Fibroblast of skin of left quadriceps (primary cell): ENCODE data around the gene PRPF38B.
"Not testable (repeated sequence)": the region's sequence is repeated elsewhere in the genome, so short reads cannot be mapped to it uniquely, and the experiment has no call there.

Experiments used
- DNase-seq, 2 experiments: peaks; one replicate each; pipeline ENCODE4 v3.0.0-alpha.2; 2013; ENCODE audit warnings: low read depth in 2 of 2

Gene PRPF38B

GRCh38 chr1:108679586-108680213 is 12.4 kb upstream of the PRPF38B start:
- DNase-seq, result no peak

- not testable (repeated sequence) for DNase-seq
Measured at GRCh38 chr1:108681701-108682100, 10.4 kb upstream of the PRPF38B start.

- no peak for DNase-seq
Measured at GRCh38 chr1:108685529-108685928, 6.6 kb upstream of the PRPF38B start.

GRCh38 chr1:108686614-108687313 is 5.3 kb upstream of the PRPF38B start:
- DNase-seq, result peak; percentile 74 to 78

GRCh38 chr1:108691128-108691941 is 775 bp upstream of the PRPF38B start:
- no peak for DNase-seq

- DNase-seq, result peak; percentile 28 to 33
Measured at GRCh38 chr1:108692724-108693655, 880 bp downstream of the PRPF38B start.

GRCh38 chr1:108695535-108695934 is 3.4 kb downstream of the PRPF38B start:
- DNase-seq, result no peak

- no peak for DNase-seq
Measured at GRCh38 chr1:108699375-108700332, 7.5 kb downstream of the PRPF38B start.

- DNase-seq, result no peak
Measured at GRCh38 chr1:108701176-108701849, 9.2 kb downstream of the PRPF38B start.

- DNase-seq, result not testable (repeated sequence)
Measured at GRCh38 chr1:108702109-108702508, 10.0 kb downstream of the PRPF38B start.

GRCh38 chr1:108703939-108704338 is 11.8 kb downstream of the PRPF38B start:
- DNase-seq, result no peak

GRCh38 chr1:108704496-108704895 is 12.4 kb downstream of the PRPF38B start:
- DNase-seq, result no peak

- DNase-seq, result no peak
Measured at GRCh38 chr1:108706643-108707042, 14.5 kb downstream of the PRPF38B start.

- DNase-seq, result no peak
Measured at GRCh38 chr1:108708691-108709660, 16.9 kb downstream of the PRPF38B start.

- DNase-seq, result no peak
Measured at GRCh38 chr1:108712606-108713150, 20.6 kb downstream of the PRPF38B start, which contains the start of gene FNDC7. Gene FNDC7, plus strand, starts transcription at chr1:108712908. Its CDS starts 26 bp downstream, at chr1:108712934.

GRCh38 chr1:108715932-108716331 is 23.8 kb downstream of the PRPF38B start:
- no peak for DNase-seq

- no peak for DNase-seq
Measured at GRCh38 chr1:108716437-108717230, 24.5 kb downstream of the PRPF38B start.
